ENCODE results near the gene HBS1L.
"Not testable (repeated sequence)": the region's sequence is repeated elsewhere in the genome, so short reads cannot be mapped to it uniquely, and the experiment has no call there.

Gene HBS1L

DNA sequence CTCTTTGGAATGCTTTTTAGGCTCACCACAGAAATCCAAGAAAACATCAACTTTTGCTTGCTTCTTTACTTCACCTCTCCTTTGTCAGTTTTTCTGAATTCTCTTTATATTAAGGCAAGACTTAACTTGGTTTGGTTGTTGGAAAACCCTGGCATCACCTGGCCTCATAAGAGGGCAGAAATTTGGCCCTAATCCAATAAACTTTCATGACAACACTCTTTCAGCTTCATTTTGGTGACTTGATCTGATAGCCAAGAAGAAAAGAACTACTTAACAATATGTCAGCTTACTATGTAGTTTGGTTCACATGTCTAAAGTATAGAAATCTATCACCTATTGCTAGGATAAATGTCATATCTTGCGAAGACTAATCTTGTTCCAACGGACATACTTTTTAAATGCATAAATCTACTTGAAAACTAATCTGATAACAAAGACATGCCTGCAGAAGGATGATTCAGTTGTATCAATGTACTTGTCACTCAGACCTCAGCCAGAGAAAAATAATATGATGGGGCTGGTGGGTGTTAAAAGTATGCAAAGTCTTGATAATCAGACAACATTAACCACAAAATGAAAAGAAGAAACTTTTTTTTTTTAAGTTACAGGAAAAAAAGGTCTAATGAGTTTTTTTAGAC, 19.3 kb upstream of the HBS1L start:
- no peak for DNase-seq

DNA sequence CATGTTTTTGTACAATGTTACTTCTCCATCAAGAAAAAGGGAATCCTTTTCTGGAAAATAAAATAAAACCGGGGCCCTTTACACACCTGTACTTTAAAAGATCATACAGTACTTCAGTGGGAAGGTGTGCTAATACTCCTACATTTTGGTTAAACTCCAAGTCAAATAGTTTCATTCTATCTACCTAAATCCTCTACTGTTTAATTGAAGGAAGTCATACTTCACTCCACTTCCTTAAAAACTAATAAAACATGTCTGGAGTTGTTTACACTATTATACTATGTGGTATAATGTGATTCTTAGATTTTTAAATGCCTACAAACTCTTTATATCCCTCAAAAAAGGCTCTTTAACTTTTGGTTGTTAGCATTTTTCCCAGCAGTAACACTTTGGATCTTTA, 18.6 kb upstream of the HBS1L start:
- DNase-seq: no peak

DNA sequence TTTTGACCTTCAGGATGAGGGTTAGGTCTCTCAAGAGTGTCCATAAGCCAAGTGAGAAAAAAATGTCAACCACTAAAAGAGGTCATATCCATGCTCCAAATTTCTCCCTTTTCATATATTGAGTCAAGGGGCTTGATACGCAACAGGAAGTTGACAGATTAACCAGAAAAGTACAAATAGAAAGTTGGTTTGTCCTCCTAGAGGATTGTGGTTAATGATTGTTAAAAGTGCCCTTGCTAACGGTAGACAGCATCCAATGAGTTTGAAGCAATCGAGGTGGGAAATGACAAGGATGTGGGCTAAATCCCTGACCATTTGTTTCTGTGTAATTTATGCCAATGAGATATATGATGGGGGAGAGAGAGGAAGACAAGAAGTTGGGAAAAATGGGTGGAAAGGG, 18.1 kb upstream of the HBS1L start:
- DNase-seq: no peak

DNA sequence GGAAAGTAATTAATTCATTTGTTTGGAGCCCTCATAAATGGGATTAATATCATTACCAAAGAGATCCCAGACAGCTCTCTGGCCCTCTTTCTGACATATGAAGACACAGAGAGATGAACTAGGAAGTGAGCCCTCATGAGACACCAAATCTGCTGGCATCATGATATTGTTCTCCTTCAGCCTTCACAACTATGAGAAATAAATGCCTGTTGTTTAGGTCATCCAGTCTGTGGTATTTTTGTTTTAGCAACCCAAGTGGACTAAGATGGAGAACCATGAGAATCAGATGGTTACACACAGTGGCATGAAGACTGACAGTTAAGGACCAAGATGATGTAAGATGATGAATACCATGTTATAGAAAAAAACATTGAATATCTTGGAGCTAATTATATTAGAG, 16.9 kb upstream of the HBS1L start:
- no peak for DNase-seq

DNA sequence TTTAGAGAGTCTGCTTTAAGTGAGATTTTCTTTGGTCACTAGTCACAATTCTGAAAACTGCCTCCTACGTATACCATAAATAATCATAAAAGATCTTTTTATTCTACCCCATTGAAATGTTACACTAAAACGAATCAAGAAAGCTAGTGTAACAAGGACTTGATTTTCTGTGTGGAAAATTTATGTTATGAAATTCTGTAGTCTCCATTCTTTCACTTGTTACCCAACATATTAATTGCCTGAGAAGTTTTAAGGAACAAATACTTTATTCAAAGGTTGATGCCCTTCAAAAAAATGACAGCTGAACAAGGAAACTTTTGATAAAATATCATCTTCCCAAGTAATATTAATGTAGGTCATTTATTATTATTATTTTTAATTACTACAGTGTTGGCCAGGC, 13.3 kb upstream of the HBS1L start:
- no peak for DNase-seq

DNA sequence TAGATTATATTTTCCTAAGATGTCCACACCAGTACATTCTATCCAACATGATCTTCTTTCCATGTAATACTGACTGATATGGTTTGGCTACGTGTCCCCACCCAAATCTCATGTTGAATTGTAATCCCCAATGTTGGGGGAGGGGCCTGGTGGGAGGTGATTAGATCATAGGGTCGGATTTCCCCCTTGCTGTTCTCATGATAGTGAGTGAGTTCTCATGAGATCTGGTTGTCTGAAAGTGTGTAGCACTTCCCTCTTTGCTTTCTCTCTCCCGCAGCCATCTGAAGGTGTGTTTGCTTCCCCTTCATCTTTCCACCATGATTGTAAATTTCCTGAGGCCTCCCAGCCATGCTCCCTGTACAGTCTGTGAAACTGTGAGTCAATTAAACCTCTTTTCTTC, 12.2 kb upstream of the HBS1L start:
- no peak for DNase-seq

DNA sequence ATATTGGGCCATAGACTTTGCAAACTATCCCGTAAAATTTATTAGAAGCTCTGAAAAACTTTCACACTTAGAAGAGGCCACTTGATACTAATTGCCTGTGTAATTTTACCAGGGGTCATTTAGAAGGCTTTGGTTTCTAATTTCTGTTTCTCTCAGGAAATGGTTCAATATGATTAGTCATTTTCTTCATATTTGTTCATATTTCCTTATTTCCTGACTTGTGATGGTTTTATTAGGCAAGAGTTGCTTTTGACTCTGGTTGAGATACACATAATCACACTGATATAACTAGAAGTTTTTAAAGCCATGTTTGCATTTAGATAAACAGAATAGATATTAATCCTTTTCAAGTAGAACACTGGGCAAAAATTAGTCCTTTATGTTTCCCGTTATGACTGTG, 11.8 kb upstream of the HBS1L start:
- DNase-seq: no peak

DNA sequence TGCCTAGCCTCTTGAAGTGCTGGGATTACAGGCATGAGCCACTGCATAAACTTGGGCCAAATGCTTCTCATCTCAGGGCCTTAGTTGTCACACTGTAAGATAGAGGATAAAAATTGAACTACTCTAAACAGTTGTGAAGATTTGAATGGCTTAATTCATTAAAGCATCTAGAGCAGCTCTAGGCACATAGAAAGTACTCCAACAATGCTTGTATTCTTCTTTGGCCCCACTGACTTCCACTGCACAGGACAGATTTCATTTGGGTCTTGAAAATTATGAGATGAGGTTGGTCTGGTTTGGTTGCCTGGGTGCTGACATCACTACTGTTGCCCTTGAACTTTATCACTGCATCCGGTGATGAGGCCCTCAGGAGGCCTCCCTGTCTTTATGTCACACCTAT, 10.0 kb upstream of the HBS1L start:
- DNase-seq: no peak

DNA sequence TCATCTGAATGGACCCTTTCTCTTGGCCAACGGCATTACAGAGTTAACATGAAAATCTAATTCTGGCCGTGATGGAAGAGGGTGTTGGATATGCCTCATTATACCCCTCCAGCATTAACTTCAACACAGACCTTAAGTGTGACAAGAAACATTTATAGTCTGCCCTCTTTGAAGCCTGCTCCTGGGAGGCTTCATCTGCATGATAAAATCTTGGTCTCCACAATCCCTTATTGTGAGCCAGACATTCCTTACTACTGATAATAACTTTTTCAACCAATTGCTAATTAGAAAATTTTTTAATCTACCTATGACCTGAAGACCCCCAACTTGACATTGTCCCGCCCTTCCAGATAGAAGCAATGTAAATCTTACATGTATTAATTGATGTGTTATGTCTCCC, 9.3 kb upstream of the HBS1L start:
- no peak for DNase-seq

DNA sequence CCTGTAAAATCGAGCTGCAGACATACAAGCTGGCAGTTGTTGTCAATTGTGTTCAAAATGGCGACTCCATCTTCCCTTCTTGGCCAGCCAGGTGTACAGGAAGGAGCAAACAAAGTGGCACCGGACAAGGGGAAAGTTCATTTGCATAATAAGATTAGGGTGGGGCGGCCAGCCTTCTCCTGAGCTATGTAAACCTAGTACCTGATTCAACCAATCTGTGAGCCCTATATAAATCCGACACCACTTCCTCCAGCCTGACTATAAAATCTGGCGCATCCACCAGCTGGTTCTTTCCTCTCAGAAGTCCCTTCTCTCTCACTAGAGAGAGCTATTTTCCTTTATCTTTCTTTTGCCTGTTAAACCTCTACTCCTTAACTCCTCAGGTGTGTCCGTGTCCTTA, 8.1 kb upstream of the HBS1L start:
- DNase-seq: no peak

DNA sequence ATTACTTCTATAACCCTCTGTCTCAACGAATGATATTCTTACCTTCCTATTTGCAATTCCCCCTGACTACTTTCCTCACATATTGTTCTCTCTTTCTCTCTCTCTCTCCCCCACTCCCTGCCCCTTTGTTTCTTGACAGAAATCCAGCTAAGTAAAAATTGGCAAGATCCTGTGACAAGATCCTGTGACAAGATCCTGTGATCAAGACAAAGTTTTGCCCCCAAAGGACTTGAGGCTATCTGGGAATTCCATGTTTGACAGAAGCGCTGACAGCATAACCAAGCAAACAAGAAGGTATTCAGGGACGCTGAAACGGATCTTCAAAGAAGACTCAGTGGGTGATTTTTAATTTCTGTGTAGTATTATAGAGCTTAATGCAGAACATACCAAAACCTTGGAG, 5.5 kb upstream of the HBS1L start:
- DNase-seq: no peak

DNA sequence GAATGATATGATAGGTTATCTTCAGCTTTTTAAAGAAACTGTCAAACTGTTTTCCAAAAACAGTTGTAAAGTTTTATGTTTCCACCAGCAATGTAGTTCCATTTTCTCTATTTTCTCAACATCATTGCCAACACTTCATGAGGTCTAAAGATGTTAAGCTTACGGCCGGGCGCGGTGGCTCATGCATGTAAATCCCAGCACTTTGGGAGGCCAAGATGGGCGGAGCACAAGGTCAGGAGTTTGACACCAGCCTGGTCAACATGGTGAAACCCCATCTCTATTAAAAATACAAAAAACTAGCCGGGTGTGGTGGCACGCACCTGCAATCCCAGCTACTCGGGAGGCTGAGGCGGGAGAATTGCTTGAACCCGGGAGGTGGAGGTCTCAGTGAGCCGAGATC, 3.7 kb upstream of the HBS1L start:
- DNase-seq: not testable (repeated sequence)

DNA sequence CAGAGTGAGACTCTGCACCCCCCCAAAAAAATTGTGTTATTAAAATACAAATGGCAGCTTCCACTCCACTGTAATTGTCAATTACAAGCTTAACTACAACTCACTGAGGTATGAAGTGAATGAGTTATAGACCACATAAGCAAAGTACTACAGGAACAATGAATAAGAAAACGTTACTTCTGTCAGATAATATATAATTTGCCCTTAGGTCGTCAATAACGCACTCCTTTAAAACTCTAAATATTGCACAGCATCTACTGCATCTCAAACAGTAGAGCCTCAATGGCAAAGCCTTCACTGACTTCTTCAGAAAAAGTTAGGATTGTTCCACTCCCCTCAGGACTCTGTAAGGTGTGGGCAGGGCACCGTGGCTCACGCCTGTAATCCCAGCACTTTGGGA, 2.0 kb upstream of the HBS1L start:
- no peak for DNase-seq

DNA sequence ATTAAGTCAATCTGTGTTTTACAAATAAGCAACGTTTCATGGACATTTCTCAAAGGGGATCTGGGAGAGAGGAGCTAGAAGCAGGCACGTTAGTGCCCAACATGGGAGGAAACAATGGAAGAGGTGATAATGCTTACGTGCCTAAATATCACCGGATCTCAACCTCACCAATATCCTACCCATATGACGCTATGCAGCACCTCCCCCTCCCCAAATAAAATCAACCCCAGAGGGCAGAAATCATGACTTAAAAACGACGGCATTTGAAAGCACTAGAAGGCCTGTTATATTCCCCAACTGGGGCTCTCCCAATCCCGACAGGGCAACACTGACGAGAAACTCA, 425 bp downstream of the HBS1L start:
- DNase-seq: no peak

DNA sequence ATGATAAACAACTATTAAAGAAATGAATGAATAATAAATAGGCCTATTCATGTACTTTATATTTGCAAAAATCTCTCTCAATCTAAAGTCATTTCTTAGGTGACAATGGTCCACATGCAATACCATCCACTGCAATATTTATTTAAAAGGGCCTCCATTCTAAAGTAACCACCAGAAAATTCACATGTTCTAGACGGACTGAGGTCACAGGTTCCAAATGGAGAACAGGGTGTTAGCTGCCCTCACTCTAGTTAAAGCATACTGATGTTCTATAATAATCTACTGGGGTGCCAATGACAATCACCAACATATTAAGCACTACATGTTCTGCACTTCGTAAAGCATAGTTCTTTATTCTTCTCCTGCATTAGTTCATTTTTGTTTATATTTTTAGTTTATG, 1.2 kb downstream of the HBS1L start:
- DNase-seq: no peak

DNA sequence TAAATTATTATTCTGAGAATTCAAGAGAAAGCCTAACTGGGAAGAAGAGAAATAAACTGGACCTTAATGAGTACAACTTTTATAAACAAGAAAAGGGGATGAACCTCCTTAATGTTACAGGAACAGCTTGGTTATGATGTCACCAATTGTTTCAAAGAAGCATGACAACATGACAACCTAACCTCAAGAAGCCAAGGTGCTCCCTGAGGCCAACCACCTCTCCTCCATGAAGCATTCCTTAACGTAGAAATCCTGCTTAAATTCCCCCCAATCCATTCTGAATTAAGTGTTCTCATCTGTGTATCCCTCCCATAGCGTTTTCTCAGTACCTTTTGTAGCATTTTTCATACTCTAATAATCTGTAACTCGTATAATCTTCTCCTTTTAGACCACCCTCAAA, 1.7 kb downstream of the HBS1L start:
- DNase-seq: no peak

DNA sequence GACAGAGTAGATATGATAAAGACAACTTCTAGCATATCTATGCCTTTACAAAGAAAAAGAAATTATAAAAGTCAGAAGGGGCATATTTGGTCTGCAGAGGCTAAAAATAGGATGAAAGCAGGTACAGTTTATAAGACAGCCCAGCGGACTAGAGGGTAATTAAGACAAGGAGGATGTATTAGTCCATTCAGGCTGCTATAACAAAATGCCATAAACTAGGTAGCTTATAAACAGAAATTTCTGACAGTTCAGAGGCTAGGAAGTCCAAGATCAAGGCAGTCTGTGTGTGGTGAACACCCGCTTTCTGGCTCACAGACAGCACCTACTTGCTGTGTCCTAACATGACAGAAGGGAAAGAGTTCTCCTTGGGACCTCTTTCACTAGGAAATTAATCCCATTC, 5.7 kb downstream of the HBS1L start:
- no peak for DNase-seq

DNA sequence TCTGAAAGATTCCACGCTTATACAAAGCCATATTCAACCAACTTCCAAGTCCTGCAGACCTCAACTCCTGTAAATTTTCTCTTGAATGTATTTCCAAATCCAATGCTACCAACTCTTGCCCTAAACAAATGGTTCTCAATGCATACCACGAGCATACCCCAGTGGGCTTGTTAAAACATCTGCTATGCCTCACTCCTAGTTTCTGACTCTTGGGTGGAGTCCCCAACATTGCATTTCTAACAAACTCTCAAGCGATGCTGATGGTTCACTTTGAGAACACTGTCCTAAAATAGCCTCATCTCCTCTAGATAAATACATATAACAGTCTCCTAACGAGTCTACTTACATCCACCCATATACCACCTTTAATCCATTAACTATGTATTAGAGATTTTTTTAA, 7.3 kb downstream of the HBS1L start:
- DNase-seq: no peak

DNA sequence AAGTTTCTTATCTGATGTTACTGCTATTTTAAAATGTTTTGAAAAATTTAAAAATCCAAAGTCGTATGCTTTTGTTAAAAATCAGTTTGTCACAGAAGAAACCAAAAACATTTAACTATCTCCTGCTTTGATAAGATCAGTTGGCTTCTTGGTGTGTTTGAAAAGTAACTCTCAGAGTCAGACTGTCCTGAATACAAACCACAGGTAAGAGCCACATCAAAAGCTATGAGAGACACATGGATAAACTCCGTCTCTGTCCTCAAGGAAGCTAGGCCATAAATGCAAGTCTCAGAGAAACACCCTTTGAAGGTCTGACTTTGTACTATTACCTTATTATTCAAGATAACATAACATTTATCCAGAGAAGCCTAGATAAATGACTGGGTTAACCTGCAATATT, 7.7 kb downstream of the HBS1L start:
- no peak for DNase-seq

DNA sequence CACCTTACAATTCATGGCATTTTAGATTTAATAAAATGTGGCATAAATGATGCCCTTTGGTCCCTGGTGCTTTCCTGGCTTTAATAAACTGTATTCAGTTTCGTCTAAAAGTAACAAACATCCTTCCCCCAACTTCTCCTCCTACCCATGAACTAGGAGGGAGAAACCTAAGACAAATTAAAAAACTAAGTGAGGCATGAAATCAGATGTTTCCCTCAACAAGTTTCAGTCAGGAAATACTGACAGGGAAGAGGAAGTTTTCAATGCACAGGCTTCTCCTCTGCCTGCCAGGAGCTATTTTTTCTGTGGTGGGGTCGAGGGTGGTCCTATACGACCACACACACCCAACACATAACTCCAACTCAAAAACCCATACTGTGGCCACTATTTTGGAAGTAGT, 10.0 kb downstream of the HBS1L start:
- no peak for DNase-seq

DNA sequence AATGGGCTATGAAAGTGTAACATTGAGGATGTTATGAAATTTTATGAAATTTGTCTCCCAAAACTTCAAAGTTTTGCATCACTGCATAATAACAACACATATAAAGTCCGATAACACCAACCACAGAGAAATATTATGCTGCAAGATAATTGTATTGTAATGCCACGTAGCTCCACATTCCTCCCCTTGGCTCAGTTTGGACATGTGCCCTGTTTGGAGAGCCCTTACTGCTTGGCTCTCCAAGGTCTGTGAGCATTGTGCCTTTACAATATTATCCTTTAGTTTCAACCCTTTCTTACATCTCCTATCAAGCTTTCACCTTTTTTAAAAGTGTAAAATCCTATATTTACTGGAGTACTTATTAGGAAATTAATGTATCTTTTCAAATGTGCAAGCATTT, 10.8 kb downstream of the HBS1L start:
- DNase-seq: no peak

DNA sequence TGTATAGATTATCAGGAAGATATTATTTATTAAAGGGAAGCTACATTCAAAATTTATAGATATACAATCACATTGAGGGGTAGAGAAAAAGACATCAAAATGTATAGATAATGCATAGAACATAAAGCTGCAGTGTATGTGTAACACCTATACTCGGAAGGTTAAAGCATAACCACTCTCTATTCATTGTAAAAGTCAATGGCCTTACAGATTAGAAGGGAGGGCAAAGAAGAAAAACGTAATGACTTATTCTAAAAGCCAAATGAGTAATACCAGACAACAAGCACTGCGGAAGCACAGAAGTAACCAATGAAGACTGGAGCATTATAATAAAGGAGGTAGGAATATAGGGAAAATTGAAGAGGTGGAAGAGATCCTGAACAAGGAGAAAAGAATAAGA, 11.3 kb downstream of the HBS1L start:
- DNase-seq: no peak

DNA sequence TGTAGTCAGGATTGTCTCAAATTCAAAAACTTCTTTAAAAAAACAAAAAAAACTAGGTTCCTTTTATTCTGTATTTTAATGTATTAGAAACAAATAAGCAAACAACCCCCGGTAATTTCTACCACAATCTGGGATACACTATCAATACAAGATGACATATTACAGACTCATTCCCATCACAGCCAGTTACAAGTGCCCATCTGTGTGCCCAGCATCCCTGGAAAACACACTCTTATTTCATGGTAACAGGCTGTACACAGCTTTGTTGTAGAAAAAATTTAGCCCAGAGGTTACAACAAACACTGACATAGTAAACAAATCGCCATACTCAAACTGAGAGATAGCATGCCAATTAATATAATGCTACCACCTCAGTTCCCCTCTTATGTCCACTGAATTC, 16.3 kb downstream of the HBS1L start:
- no peak for DNase-seq

DNA sequence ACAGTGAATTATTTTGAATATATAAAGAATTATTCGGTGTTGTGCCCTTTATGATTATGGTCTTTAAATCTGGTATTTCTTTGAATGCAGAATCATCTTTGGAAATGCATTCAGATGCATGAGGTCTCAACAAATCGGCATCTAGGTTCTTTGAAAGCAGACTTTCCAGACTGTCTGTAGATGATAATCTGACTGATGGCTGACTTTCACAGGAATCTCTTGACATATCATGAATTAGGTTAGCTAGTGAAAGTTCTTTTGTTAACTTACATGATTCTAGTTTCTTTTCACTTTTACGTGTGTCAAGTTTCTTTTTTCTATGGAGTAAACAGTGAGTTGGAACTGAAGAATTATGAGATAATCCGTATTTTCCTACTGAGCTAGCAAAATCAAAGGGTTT, 17.1 kb downstream of the HBS1L start:
- DNase-seq: no peak

DNA sequence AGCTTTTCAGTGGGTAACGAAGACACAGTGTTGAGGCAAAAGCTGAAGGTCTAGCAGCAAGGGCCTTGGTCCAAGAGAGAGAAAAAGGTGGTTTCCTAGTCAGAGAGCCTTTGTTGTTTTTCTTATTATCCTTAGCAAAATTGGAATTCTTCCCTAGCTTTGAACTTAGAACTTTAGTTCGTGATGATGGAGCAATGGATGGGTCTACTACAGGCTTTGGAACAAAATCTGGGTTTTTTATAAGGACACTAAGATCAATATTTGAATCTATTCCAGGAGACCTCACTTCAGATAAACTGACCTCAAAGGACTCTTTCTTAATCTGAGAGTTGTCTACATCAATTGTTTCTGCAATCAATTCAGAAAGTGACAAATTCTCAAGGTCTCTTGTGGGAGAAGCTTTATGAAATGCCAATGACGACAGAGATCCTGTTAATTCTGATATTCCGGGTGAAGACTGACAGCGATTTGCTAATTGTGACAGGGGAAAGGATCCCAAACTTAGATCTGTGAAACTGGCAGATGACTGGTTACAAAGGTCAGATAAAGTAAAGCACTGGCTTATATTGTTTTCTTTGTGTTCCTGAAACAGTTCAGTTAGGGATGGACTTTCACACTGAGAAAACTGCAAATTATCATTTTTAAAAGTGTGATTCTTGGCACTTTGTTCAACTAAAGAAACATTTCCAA, 17.7 kb downstream of the HBS1L start:
- DNase-seq: no peak

DNA sequence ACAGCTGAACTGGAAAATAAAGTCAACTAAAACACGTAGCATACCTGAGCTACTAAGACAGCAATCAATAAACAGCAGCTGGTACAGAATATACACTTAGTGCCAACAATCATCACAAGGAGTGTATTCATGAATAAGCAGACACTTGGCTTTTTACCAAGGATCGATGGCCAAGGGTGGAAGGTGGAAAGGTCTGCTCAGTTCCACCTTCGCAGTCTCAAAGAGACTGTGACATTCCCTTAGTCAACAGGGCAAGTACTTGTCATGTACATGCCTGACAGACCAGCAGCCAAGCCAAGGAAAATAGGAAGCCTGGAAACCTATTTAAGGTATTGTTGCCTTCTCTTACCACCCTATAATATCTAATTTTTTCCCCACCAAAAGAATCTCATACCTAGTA, 21.4 kb downstream of the HBS1L start:
- DNase-seq: no peak
